Middle frontal gyrus (tissue), 1 donor: Measurements from ENCODE around the gene SASH1.
A peak's percentile ranks its signal among the peaks of the same experiment; 100 is the strongest.

Experiments
- DNase-seq: peaks from one replicate; pipeline ENCODE4 v3.0.0-alpha.2; 2015; ENCODE audit warnings: low spot score; ENCODE audit errors: extremely low spot score

The SASH1 gene

GRCh38 chr6:148430897-148431296 is 88.3 kb downstream of the SASH1 start:
- no peak for DNase-seq

DNA sequence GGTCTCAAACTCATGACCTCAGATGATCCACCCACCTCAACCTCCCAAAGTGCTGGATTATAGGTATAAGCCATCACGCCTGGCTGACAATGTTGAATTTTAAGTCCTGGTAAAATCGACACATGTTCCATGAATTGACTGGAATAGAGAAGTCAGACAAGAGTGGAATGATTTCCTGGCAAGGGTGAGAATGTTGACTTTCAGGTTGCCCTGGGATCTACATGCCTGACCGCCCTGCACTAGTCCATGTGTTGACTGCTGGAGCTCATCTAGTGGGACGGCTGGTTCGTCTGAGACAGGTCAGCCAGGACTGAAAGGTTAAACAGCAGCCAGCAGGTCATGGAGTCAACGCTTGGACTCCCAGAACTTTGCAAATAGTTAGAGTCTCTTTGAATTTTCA is 88.8 kb downstream of the SASH1 start:
- no peak for DNase-seq

- no peak for DNase-seq
Observed at GRCh38 chr6:148431840-148432239, 89.2 kb downstream of the SASH1 start.

- no peak for DNase-seq
Observed at GRCh38 chr6:148432462-148433195, 90.0 kb downstream of the SASH1 start.

DNA sequence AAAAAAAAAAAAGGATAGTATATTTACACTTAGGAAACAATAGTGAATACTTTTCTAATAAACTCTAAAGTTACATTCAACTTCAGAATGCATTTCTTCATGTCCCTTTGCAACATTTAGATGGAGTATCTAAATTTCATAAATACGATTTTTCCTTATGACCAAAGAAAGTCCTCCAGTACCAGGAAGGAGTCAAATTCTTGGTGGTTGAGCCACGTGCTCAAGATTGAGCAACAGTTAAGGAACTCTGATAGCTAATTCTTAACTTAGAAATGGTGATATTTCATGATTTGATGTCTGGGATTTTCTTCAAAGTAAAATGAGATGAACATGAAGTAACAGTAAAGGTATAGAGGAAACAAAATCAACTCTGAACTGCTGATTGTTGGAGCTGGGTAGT is 92.7 kb downstream of the SASH1 start:
- DNase-seq = no peak

DNA sequence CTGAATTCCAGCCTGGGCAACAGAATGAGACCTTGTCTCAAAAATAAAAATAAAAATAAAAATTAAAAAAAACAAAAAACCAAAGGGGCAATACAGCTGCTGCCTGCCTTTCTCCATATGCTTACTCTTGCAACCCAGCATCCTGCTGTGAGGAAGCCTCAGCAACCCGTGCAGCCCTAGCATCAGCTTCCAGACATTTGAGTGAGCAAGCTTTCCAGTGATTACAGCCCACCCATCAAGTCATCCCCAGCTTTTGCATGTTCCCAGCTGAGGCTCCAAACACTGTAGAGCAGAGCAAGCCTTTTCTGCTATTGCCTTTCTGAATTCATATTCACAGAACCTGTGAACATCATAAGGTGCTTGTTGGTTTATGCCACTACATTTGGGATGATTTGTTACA is 93.8 kb downstream of the SASH1 start:
- DNase-seq = no peak

DNA sequence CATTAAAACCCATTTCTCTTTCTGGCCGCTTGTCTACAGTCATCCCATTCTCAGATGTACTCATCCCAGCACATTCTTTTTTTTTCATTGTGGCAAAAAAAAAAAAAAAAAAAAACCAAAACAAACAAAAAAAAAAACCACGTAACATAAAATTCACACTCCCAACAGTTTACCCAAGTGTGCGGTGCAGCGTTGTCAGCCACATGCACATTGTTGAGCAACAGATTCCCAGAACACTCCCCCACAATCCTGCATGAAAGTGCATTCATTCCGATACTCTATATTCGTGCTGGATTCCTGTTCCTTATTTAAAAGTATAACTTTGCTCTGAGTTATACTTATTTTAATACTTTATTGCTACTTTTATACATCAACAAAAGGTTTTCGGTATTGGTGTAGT is 96.0 kb downstream of the SASH1 start:
- no peak for DNase-seq

- DNase-seq = no peak
Observed at GRCh38 chr6:148440016-148440415, 97.4 kb downstream of the SASH1 start.

DNA sequence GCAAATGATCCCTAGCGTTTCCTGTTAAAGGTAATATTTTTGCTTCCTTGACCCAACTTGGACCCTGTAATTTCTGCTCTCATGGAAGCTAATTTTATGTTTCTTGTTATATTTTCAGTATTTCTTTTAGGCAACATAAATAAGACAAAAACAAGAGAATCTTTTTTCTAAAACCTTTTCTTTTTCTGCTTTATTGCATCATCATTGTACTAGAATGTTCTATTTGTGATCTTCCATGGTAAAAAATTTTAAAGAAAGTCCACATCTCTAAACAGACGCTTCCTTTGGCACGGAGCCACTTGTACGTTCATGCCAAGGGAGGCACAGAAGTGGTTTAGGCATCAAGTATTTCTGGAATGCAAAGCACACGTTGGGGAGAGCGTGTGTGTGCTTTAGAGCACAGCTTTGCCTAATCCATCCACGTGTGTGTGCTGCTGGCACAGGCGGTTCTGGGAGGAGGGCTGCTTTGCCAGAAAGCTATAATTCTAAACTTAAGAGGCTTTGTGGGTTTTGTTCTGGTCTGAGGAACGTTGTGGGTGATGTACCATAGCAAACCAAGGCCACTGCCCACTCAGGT is 98.3 kb downstream of the SASH1 start:
- DNase-seq = peak; percentile 67

- DNase-seq = no peak
Observed at GRCh38 chr6:148441454-148441911, 98.8 kb downstream of the SASH1 start.

GRCh38 chr6:148443798-148444560 is 101.3 kb downstream of the SASH1 start:
- no peak for DNase-seq

DNA sequence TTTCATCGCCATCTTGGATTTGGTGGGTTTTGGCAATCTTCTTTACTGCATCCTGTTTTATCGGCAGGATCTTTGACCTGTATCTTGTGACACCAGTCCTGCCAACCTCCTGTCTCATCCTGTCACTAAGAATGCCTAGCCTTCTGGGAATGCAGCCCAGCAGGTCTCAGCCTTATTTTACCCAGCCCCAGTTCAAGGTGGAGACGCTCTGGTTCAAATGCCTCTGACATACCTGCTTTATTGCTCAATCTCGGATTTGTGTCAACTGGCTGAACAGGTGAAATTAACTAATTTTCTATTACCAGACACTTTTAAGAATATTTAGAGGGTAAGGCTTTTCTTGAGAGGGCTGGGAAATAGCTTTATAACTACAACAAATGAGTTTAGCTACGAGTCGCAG is 102.5 kb downstream of the SASH1 start:
- no peak for DNase-seq

DNA sequence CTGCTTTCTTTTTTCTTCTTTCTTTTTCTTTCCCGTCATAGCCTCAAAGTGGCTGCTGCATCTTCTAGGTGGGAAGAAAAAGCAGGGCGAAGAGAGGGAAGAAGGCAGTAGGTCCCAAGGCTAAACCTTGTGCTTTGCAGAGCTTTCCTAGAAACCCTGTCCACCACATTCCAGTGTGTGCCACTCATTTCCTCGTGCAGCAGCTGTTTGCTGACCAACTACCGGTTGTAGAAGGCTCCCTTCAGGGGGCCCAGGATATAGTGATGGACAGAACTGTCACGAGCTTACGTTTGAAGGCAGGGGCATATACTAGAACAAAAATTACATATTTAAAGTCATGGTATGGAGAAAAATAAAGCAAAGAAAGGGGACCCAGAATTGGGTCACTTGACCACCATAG is 103.0 kb downstream of the SASH1 start:
- DNase-seq = no peak

GRCh38 chr6:148446681-148447080 is 104.0 kb downstream of the SASH1 start:
- DNase-seq = no peak

DNA sequence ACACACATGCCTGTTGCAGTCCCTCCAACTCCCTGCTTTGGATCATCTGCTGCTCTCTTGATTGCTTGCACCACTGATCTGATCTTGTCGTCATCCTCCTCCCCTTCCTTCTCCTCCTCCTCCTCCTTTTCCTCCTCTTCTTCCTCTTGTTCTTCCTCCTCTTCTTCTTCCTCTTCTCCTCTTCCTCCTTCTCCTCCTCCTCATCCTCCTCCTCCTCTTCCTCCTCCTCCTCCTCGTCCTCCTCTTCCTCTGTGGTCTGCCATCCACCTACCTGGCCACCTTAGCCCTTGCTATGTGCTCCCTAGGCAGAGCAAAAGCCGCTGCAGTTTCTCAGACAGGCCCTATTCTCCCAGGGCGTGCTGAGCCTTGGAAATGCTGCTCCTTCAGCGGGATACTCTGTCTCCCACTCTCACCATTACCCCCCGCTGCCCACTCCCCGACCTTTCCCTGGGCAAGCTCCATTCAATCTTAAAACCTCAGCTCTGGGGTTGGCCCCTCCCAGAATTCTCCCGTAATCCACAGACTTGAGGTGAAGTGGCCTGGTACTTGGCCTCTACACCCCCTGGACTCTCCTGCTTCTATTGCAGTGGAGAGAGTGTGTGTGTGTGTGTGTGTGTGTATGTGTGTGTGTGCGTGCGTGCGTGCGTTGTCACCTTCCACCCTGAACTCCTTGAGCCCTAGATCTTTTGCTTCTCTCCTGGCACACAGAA is 105.0 kb downstream of the SASH1 start:
- DNase-seq = no peak

GRCh38 chr6:148448369-148449012 is 105.9 kb downstream of the SASH1 start:
- DNase-seq = no peak

DNA sequence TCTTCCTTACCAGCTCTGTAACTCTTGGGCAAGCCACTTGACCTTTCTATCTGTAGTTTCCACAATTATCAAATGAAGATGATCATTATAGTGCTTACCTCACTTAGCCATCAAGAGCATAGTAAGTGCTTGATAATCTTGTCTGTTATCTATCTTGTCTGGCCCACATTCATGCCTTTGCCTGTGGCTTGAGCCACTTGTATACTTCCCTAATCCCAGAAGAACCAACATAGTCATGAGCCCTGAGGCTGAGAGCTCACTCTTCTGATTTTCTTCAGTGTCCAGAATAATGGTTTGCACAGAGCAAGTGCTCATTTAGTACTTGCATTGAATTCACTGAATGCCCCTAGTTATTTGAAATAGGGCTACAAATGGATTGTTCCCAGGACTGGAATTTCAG is 108.2 kb downstream of the SASH1 start:
- DNase-seq = no peak

DNA sequence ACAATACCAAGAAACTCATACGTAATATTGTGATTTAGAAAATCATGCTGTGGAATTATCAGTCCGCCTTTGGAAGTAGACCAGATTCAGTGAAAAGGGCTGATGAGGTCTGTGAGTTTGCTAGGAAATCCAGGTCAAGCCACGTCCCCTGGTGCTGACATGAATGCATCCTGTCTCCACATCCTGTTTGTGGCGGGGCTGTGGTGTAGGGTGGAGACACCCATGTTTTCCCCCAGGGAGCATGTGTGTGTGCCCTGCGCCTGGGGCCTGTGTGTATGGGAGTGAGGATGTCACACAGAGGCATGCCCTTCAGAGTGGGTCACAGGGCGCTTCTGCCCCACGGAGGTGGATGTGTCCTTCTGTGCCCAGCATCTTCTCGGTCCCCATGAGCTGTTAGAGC is 109.1 kb downstream of the SASH1 start:
- DNase-seq = no peak

- no peak for DNase-seq
Observed at GRCh38 chr6:148452876-148453275, 110.2 kb downstream of the SASH1 start.

DNA sequence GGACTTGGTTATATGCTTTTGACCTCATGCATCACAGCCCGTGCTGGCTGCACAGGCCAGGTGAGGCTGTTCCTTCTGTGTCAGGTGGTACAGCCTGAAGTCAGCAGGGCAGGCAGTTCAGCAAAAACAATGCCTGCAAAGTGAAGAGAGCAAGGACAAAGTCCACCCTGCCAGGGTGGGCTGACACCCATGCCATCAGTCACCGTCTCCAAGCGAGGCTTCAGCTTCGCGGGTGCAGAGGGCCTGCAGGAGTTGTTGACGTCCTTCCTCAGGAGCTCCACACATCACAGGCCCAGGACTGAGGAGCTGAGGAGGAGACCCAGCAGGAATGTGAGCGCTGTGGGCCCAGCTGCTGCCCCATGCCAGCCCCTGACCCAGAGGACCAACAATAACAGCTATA is 111.3 kb downstream of the SASH1 start:
- DNase-seq = no peak

GRCh38 chr6:148455225-148455624 is 112.6 kb downstream of the SASH1 start:
- no peak for DNase-seq
